Measurements from ENCODE around the gene ROR1.

GRCh38 chr1:64223329-64224151 is 449.7 kb downstream of the ROR1 start:
- TF ChIP-seq EZH2 (IDR thresholded peaks at IDR 0.05; ENCODE audit: low read depth) (no peak), CTCF (conservative IDR thresholded peaks at IDR 0.05) (no peak)
